GM13977 (cell line): Measurements from ENCODE around the gene LMNA.
"Not testable (repeated sequence)": the region's sequence is repeated elsewhere in the genome, so short reads cannot be mapped to it uniquely, and the experiment has no call there.

ENCODE experiments used
- DNase-seq: peaks from one replicate; pipeline ENCODE4 v3.0.0; 2012; ENCODE audit warnings: low spot score
- in situ Hi-C: fragments of 300-500 bp; cut with MboI; formaldehyde crosslinking; loops from one replicate; pipeline ENCODE4 v1.12.0; 2022; ENCODE audit warnings: low sequenced_read_pairs, low pct_unique_long_range_greater_than_20kb, mixed read lengths, inconsistent platforms; ENCODE audit not compliant: unreplicated experiment
- TF ChIP-seq, protein P1 (sequence below): IDR thresholded peaks from 2 replicates; pipeline ENCODE4 v1.5.1; 2012; ENCODE audit warnings: mild to moderate bottlenecking, control low read depth; ENCODE audit not compliant: insufficient read depth; ENCODE audit errors: extremely low read depth, missing control alignments

The LMNA gene

DNA sequence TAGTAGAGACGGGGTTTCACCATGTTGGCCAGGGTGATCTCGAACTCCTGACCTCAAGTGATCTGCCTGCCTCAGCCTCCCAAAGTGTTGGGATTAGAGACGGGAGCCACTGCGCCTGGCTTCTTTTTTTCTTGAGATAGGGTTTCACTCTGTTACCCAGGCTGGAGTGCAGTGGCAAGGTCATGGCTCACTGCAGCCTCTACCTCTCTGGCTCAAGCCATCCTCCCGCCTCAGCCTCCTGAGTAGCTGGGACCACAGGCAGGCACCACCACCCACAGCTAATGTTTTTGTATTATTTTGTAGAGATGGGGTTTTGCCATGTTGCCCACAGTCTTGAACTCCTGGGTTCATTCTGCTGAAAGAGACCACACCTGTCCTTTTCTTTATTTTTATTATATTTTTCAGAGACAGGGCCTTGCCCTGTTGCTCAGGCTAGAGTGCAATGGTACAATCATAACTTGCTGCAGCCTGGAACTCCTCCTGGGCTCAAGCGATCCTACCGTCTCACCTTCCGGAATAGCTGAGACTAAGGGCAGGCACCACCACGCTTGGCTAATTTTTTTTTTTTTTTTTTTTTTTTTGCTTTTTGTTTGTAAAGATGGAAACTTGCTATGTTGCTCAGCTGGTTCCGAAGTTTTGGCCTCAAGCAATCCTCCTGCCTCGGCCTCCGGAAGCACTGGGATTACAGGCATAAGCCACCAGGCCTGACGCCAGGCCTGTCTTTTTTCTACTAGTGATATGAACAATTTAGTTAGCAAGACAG, 3.1 kb downstream of the LMNA start:
- TF ChIP-seq, protein P1, sequence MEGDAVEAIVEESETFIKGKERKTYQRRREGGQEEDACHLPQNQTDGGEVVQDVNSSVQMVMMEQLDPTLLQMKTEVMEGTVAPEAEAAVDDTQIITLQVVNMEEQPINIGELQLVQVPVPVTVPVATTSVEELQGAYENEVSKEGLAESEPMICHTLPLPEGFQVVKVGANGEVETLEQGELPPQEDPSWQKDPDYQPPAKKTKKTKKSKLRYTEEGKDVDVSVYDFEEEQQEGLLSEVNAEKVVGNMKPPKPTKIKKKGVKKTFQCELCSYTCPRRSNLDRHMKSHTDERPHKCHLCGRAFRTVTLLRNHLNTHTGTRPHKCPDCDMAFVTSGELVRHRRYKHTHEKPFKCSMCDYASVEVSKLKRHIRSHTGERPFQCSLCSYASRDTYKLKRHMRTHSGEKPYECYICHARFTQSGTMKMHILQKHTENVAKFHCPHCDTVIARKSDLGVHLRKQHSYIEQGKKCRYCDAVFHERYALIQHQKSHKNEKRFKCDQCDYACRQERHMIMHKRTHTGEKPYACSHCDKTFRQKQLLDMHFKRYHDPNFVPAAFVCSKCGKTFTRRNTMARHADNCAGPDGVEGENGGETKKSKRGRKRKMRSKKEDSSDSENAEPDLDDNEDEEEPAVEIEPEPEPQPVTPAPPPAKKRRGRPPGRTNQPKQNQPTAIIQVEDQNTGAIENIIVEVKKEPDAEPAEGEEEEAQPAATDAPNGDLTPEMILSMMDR: no peak
- in situ Hi-C loops: no loop called here
- DNase-seq: no peak

DNA sequence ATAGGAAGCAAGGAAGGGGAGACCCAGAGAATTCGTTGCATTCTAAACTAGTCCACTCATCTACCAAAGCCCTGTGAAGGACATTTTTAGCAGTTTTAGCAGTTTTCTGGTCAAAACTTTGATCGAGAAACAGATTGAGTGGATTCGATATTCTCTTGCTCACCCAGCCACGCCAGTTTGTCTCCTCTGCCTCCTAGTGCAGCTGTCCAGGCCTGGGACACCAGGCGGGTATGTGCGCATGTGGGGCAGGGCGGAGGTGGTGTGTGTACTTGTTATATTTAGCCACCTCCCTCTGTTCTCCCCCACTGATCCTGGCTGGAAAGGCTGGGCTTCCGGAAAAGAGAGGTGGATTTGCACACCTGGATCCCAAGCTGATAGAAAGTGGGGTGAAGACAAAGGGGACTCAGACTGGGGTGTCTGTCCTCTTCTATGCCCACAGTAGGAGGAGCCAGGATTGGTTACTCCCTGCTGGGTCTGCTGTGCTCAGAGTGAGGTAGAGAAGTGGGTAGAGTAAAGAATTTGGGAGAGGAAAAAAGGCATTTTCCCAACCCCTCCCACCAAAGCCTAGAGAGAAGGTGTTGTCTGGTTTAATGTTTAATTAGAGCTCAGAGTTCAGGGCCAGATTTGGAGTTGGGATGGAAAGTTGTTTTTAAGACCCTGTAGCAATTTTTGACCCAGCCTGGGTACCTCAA, 3.8 kb downstream of the LMNA start:
- no peak for DNase-seq
- in situ Hi-C loops: no loop called here
- TF ChIP-seq, protein P1: no peak

DNA sequence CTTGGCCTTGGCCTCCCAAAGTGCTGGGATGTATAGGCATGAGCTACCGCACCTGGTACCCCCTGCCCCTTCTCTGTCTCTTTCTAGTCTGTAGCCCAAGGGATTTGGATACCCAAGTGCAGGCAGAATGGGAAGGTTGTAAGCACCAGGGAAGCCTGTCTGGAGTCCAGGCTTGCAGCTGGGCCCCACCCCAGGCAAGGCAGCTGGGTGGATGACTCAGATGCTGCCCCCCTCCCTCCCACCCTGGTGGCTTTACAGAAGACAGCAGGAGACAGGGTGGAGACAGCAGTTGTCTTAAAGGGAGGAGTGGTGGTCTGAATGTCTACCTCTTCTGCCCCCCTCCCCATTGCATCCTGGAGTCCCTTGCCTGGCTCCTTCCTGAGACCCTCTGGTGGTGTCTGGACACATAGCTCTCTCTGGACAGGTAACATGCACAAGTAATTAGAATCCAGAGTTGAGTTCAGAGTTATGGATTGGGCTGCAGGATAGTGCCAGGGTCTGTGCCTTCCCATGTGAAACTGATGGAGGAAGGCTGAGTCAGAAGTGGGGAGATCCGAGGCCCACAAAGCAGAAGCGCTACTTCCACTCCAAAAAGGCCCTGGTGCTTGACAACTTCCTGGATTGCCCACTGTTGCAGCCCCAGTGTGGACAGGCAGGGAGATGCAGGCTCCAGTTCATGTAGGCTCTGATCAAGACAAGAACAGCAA, 5.1 kb downstream of the LMNA start:
- no peak for DNase-seq
- in situ Hi-C loops: no loop called here
- TF ChIP-seq, protein P1: no peak

DNA sequence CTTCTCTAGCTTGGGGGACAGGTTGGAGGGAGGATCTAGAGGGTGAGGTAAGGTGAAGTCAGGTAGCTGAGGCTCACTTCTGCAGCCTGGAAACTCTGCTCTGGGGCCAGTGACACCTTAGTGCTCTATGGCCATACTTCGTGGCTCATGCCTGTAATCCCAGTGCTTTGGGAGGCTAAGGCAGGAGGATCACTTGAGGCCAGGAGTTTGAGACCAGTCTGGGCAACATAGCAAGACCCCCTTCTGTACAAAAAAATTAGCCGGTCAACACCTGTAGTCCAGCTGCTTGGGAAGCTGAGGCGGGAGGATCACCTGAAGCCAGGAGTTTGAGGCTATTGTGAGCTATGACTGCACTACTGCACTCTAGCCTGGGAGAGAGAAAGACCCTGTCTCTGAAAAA, 5.8 kb downstream of the LMNA start:
- DNase-seq: no peak
- in situ Hi-C loops: no loop called here
- TF ChIP-seq, protein P1: no peak

DNA sequence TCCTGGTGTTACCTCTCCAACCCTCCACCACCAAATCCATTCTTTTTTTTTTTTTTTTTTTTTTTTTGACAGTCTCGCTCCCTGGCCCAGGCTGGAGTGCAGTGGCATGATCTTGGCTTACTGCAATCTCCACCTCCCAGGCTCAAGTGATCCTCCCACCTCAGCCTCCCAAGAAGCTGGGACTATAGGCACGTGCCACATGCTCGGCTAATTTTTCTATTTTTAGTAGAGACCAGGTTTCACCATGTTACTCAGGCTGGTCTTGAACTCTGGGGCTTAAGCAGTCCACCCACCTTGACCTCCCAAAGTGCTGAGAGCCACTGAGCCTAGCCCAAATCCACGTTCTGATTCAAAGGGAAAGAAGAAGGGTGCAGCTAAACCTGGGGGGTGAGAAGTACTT, 6.5 kb downstream of the LMNA start:
- DNase-seq, in situ Hi-C loops: not testable (repeated sequence)

DNA sequence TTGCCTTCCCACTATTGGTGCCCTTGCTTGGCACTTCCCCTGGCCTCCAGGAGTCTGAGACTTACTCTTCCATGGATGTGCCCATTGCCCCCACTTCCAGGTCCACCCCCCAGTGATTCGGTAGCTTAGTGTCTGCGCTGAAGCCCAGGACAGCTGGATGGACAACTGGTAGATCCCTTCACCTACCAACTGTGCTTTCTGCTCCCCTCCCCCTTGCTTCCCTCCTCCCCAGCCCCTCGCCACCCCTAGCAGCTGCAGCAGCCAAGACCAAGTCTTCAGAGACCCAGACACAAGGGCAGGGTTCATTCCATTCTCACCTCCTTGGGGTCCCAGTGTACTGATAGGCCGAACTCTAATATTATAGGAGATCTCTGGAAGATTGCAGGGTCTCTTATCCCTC, 6.9 kb downstream of the LMNA start:
- in situ Hi-C loops: no loop called here

More for the DNA sequence above, 6.9 kb downstream of the LMNA start:
- no peak for DNase-seq
- TF ChIP-seq, protein P1: no peak
